SU-DHL-6 (cell line): Measurements from ENCODE around the gene MAN2A2.

Experiments
- H2AFZ ChIP-seq: fragments of 200-600 bp; sonication (generic); 2 replicates; pipeline ENCODE4 v1.6.1; 2014; ENCODE audit warnings: low read depth, mild to moderate bottlenecking, moderate library complexity, mixed read lengths, antibody characterized with exemption, low read length; ENCODE audit not compliant: severe bottlenecking
- H3F3A ChIP-seq: fragments of 200-600 bp; shearing (Covaris generic); 2 replicates; pipeline ENCODE4 v1.6.0; 2016; ENCODE audit warnings: antibody characterized with exemption, mild to moderate bottlenecking; ENCODE audit not compliant: insufficient read depth
- H3K27ac ChIP-seq: fragments of 200-600 bp; sonication (generic); 2 replicates; pipeline ENCODE4 v1.5.1; 2016; ENCODE audit warnings: low read depth, mild to moderate bottlenecking, low read length, moderate library complexity, mixed read lengths
- H3K27me3 ChIP-seq: fragments of 200-600 bp; sonication (generic), shearing (Covaris generic); 2 replicates; pipeline ENCODE4 v1.6.0; 2014; ENCODE audit warnings: mild to moderate bottlenecking, low read length
- H3K36me3 ChIP-seq: fragments of 200-600 bp; sonication (generic); 2 replicates; pipeline ENCODE4 v1.6.1; 2014; ENCODE audit warnings: mild to moderate bottlenecking, low read length, mixed read lengths
- H3K4me2 ChIP-seq: fragments of 300-600, 200-600 bp; shearing (Covaris generic), sonication (generic); 2 replicates; pipeline ENCODE4 v1.6.0; 2014; ENCODE audit warnings: low read length, low read depth, mild to moderate bottlenecking; ENCODE audit not compliant: poor library complexity, severe bottlenecking
- H3K4me3 ChIP-seq: fragments of 200-600 bp; sonication (generic); 2 replicates; pipeline ENCODE4 v1.5.1; 2014; ENCODE audit warnings: antibody characterized with exemption, low read length, mild to moderate bottlenecking, mixed read lengths; ENCODE audit not compliant: insufficient read depth, poor library complexity, severe bottlenecking
- H3K79me2 ChIP-seq: fragments of 200-600 bp; sonication (generic); 2 replicates; pipeline ENCODE4 v1.6.1; 2014; ENCODE audit warnings: mild to moderate bottlenecking, low read length, moderate library complexity; ENCODE audit not compliant: insufficient read depth
- H3K9ac ChIP-seq: fragments of 200-600 bp; sonication (generic); 2 replicates; pipeline ENCODE4 v1.7.0; 2014; ENCODE audit warnings: mild to moderate bottlenecking, low read length
- H3K9me2 ChIP-seq: fragments of 200-600 bp; sonication (generic); replicated peaks from 2 replicates; pipeline ENCODE4 v1.6.1; 2014; ENCODE audit warnings: low read length; ENCODE audit not compliant: insufficient read depth
- H3K9me3 ChIP-seq: fragments of 200-600 bp; sonication (generic); 2 replicates; pipeline ENCODE4 v1.6.1; 2014; ENCODE audit warnings: low read length, mixed read lengths; ENCODE audit not compliant: insufficient read depth
- H4K20me1 ChIP-seq: fragments of 200-600 bp; sonication (generic); 2 replicates; pipeline ENCODE4 v1.6.1; 2014; ENCODE audit warnings: low read depth, mild to moderate bottlenecking, antibody characterized with exemption, low read length, moderate library complexity, mixed read lengths
- CTCF ChIP-seq: fragments of 200-600 bp; sonication (generic); IDR thresholded peaks from one replicate; pipeline ENCODE4 v1.5.1; 2017; ENCODE audit warnings: antibody characterized with exemption, mild to moderate bottlenecking, low read length, moderate library complexity; ENCODE audit not compliant: insufficient read depth, poor library complexity, severe bottlenecking
- EZH2phosphoT487 ChIP-seq: fragments of 200-600 bp; sonication (generic), shearing (Covaris generic); conservative IDR thresholded peaks from 2 replicates; pipeline ENCODE4 v1.6.1; 2018; ENCODE audit warnings: mild to moderate bottlenecking, antibody characterized with exemption, low read length, moderate library complexity, mixed read lengths

MAN2A2 gene

GRCh38 chr15:90968434-90968833 is 65.3 kb downstream of the MAN2A2 start:
- TF ChIP-seq CTCF: no peak
- Histone ChIP-seq H4K20me1 (no peaks in the 10 kb centered on the region), H3F3A (peaks cover 17% of the 10 kb centered on the region; the same call in 1 of the 2 replicates), H3K27me3 (no peaks in the 10 kb centered on the region), H3K27ac (no peak overlapping the region), H3K4me2 (no peak overlapping the region), H3K9me3 (no peaks in the 10 kb centered on the region), H3K9me2 (no peaks in the 10 kb centered on the region), H3K36me3 (peaks cover 40% of the 10 kb centered on the region; the same call in 1 of the 2 replicates), H3K79me2 (no peaks in the 10 kb centered on the region), H3K4me3 (no peak overlapping the region), H2AFZ (no peak overlapping the region), H3K9ac (no peak overlapping the region)

- Histone ChIP-seq H3F3A (peaks cover 16% of the 10 kb centered on the region; the same call in 1 of the 2 replicates), H3K9me2 (no peaks in the 10 kb centered on the region), H4K20me1 (no peaks in the 10 kb centered on the region), H3K9me3 (no peaks in the 10 kb centered on the region), H3K36me3 (peaks cover 47% of the 10 kb centered on the region), H3K79me2 (no peaks in the 10 kb centered on the region), H3K9ac (no peak overlapping the region), H3K27me3 (no peaks in the 10 kb centered on the region), H3K27ac (no peak overlapping the region), H2AFZ (no peak overlapping the region), H3K4me3 (no peak overlapping the region), H3K4me2 (no peak overlapping the region)
- TF ChIP-seq CTCF (no peak), EZH2phosphoT487 (no peak)
Measured at GRCh38 chr15:90970274-90970673, 67.2 kb downstream of the MAN2A2 start.

- TF ChIP-seq CTCF: no peak
- TF ChIP-seq EZH2phosphoT487: no peak
Measured at GRCh38 chr15:90972133-90972532, 69.0 kb downstream of the MAN2A2 start.

More at GRCh38 chr15:90972133-90972532, 69.0 kb downstream of the MAN2A2 start:
- Histone ChIP-seq H4K20me1 (no peaks in the 10 kb centered on the region), H3K9me2 (no peaks in the 10 kb centered on the region), H3K9ac (no peak overlapping the region), H3K9me3 (no peaks in the 10 kb centered on the region), H3F3A (0 out of 2 replicates have a peak, but pooled peaks cover 16% of the 10 kb centered on the region), H3K36me3 (peaks cover 48% of the 10 kb centered on the region), H2AFZ (no peak overlapping the region), H3K79me2 (no peaks in the 10 kb centered on the region), H3K4me3 (no peak overlapping the region), H3K27ac (no peak overlapping the region), H3K27me3 (no peaks in the 10 kb centered on the region), H3K4me2 (no peak overlapping the region)
